Hematopoietic multipotent progenitor cell treated with erythropoietin and hydrocortisone succinate and interleukin-3 and kit ligand, for 8 days (in vitro differentiated cells): ENCODE results near the gene PARP4.
"Not testable (repeated sequence)": the region's sequence is repeated elsewhere in the genome, so short reads cannot be mapped to it uniquely, and the experiment has no call there.

Experiments used
- DNase-seq: peaks from one replicate; pipeline ENCODE4 v3.0.0-alpha.2; 2015

The PARP4 gene

GRCh38 chr13:24443366-24443765 is 69.2 kb downstream of the PARP4 start:
- DNase-seq, result no peak

- not testable (repeated sequence) for DNase-seq
Measured at GRCh38 chr13:24426045-24426444, 86.5 kb downstream of the PARP4 start.

- not testable (repeated sequence) for DNase-seq
Measured at GRCh38 chr13:24419668-24420067, 92.9 kb downstream of the PARP4 start.

GRCh38 chr13:24407844-24408243 is 104.7 kb downstream of the PARP4 start:
- DNase-seq, result no peak

- no peak for DNase-seq
Measured at GRCh38 chr13:24406524-24406923, 106.1 kb downstream of the PARP4 start.

- no peak for DNase-seq
Measured at GRCh38 chr13:24396821-24397220, 115.8 kb downstream of the PARP4 start.

- no peak for DNase-seq
Measured at GRCh38 chr13:24392972-24393371, 119.6 kb downstream of the PARP4 start.

- not testable (repeated sequence) for DNase-seq
Measured at GRCh38 chr13:24391771-24392683, 120.6 kb downstream of the PARP4 start.

- DNase-seq, result not testable (repeated sequence)
Measured at GRCh38 chr13:24390795-24391194, 121.8 kb downstream of the PARP4 start.

- DNase-seq, result no peak
Measured at GRCh38 chr13:24389506-24389905, 123.1 kb downstream of the PARP4 start.

- not testable (repeated sequence) for DNase-seq
Measured at GRCh38 chr13:24388743-24389142, 123.8 kb downstream of the PARP4 start.

GRCh38 chr13:24386816-24387708 is 125.5 kb downstream of the PARP4 start:
- no peak for DNase-seq

- no peak for DNase-seq
Measured at GRCh38 chr13:24385902-24386301, 126.7 kb downstream of the PARP4 start.

- not testable (repeated sequence) for DNase-seq
Measured at GRCh38 chr13:24384946-24385345, 127.6 kb downstream of the PARP4 start.

GRCh38 chr13:24384091-24384490 is 128.5 kb downstream of the PARP4 start:
- not testable (repeated sequence) for DNase-seq

- DNase-seq, result no peak
Measured at GRCh38 chr13:24381541-24382265, 130.9 kb downstream of the PARP4 start.

- DNase-seq, result not testable (repeated sequence)
Measured at GRCh38 chr13:24380881-24381280, 131.7 kb downstream of the PARP4 start.

- not testable (repeated sequence) for DNase-seq
Measured at GRCh38 chr13:24380227-24380626, 132.4 kb downstream of the PARP4 start.

GRCh38 chr13:24371273-24371672 is 141.3 kb downstream of the PARP4 start:
- DNase-seq, result not testable (repeated sequence)
